GM21381 (cell line): Measurements from ENCODE around the gene SEL1L2.

Experiments used
- ATAC-seq: cut with Tn5 transposase; IDR thresholded peaks from one replicate; pipeline ENCODE4 v1.9.1; 2021; ENCODE audit warnings: mild to moderate bottlenecking, moderate library complexity; ENCODE audit not compliant: unreplicated experiment

The SEL1L2 gene

DNA sequence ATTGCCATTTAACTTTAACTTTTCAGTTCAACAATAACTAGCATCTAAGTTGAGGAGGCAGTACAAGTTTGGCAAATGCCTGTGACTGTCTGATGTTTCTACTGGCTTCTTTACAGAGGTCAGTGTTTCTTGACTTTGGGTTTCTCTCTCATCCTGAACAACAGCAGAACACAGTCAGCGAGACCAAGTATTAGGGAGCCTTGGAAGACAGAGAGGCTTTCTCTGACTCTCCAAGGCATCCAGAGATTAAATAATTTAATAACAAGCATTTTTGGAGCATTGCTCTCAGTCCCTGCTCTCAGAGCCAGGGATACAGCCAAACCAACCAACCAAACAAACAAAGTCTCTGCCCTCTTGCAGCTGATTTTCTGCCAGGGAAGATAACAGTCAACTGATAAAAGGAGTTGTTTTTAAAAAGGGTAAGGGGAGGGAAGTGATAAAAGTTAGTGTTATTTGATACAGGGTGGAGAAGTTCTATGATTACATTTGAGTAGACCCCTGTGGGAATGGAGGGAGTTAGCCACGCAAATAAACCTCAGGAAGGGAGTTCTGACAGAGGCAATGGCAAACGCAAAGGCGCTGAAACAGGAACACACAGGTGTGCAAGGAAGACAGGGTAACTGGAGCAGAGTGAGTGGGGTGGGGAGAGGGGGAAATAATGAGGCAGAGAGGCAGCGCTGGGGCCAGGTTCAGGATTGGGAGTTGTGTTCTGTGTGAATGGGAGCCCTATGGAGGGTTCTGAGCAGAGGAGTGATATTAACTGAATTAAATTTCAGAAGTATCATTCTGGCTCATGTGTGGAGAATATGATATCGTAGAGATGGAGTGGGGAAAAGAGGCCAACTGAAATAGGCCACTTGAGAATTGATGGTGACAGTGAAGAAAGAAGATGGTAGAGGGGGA, 55.2 kb downstream of the SEL1L2 start:
- no peak for ATAC-seq

- no peak for ATAC-seq
Observed at GRCh38 chr20:13930281-13930680, 60.1 kb downstream of the SEL1L2 start.

GRCh38 chr20:13929836-13930235, 60.6 kb downstream of the SEL1L2 start:
- no peak for ATAC-seq

DNA sequence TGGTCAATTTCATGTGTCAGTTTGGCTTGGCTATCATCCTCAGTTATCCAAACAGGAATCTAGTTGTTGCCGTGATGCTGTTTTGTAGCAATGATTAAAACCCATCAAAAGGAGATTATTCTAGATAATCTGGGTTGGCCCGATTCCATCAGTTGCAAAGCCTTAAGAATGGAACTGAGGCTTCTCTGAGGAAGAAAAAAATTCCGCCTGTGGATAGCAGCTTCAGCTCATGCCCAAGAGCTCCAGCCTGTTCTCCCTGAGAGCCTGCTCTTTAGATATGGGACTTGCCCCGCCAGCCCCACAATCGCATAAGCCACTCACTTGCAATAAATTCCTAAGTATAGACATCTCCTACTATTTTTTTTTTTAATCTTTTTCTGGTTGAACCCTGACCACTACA, 61.5 kb downstream of the SEL1L2 start:
- no peak for ATAC-seq

GRCh38 chr20:13927171-13927570, 63.2 kb downstream of the SEL1L2 start:
- ATAC-seq, result no peak

- ATAC-seq, result no peak
Observed at GRCh38 chr20:13922241-13922640, 68.2 kb downstream of the SEL1L2 start.

- no peak for ATAC-seq
Observed at GRCh38 chr20:13915284-13915683, 75.1 kb downstream of the SEL1L2 start.

- ATAC-seq, result no peak
Observed at GRCh38 chr20:13913572-13913971, 76.8 kb downstream of the SEL1L2 start.

- no peak for ATAC-seq
Observed at GRCh38 chr20:13913131-13913530, 77.3 kb downstream of the SEL1L2 start.

GRCh38 chr20:13910492-13910891, 79.9 kb downstream of the SEL1L2 start:
- no peak for ATAC-seq

- ATAC-seq, result no peak
Observed at GRCh38 chr20:13909067-13909466, 81.3 kb downstream of the SEL1L2 start.

- ATAC-seq, result no peak
Observed at GRCh38 chr20:13904766-13905165, 85.6 kb downstream of the SEL1L2 start.

DNA sequence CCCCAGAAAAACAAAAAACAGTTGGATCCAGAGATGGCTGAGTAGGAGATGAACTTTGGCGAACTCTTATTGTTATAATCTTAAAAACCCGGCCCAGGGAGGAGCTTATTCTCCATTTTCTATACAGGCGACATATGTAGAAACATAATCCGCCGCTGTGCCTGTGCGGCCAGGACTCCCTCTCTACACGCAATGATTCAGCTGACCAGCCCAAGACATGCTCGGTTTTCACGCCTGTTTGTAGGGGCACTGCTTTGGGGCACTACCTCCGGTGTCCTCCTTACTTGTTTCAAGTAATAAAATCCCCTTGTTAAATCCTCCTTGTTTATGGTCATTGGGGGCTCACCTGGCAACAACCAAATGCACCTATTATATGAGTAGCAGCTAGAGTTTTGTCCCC, 89.9 kb downstream of the SEL1L2 start:
- ATAC-seq, result no peak

DNA sequence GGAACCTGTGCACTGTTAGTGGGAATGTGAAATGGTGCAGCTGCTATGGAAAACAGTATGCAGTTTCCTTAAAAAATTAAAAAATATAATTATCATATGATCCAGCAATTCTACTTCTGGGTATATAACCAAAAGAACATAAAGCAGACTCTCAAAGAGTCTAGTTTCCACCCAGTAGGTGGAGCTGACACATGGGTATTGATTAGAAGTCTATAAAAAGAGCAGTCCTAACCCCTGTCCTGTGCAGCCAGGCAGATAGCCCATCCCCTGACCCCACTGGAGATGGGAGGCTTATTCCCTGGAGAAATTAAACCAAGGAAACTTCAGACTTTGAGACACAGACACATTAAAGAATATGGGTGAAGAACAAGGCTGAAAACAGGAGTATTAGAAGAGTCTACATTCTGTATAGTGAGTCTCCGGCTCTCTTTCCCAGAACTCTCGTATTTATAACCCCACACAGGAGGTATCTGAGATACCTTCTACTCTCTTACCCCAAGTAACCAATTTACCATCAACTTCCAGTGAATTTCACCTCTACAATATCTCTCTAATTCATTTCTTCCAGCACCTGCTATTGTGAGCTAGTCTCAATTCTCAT, 92.3 kb downstream of the SEL1L2 start:
- ATAC-seq, result no peak

- ATAC-seq, result no peak
Observed at GRCh38 chr20:13891575-13891974, 98.8 kb downstream of the SEL1L2 start.

DNA sequence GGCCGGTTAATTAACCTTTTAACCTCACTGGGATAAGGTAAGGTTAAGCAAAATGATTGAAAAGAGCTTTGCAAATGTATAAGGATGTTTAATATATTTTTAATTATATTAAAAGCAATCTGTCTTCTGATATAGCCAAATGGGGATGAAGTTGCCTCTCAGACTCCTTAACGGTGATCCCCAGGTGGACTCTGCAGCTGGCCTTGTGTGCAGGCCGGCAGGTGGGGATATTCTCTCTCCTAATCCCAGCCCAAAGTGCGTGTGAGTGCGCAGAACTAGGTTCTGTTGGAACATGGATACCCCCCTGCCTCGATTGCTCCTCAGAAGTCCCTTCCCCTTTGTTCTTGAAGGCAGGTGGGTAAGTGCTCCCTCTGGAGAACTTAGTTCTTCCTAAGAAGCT, 105.6 kb downstream of the SEL1L2 start:
- no peak for ATAC-seq

- no peak for ATAC-seq
Observed at GRCh38 chr20:13883425-13883824, 107.0 kb downstream of the SEL1L2 start.

- ATAC-seq, result no peak
Observed at GRCh38 chr20:13878566-13878965, 111.8 kb downstream of the SEL1L2 start.

DNA sequence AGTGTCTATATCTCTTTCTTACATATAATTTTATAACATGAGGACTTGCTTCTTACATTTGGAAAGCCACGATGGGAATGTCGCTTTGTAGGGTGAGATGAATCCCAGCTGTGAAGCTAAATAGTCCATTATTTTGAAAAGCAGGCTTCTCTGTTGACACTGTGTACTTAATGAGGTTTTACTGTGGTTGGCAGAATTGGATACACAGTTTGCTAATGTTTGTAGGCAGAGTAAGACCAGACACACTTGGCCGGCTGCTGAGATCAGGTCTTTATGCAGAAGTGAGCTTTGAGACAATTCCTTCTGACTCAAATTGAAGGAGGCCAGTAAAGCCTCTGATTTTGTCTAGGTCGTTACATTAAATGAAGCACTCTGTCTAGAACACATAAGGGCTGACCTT, 112.6 kb downstream of the SEL1L2 start:
- no peak for ATAC-seq

DNA sequence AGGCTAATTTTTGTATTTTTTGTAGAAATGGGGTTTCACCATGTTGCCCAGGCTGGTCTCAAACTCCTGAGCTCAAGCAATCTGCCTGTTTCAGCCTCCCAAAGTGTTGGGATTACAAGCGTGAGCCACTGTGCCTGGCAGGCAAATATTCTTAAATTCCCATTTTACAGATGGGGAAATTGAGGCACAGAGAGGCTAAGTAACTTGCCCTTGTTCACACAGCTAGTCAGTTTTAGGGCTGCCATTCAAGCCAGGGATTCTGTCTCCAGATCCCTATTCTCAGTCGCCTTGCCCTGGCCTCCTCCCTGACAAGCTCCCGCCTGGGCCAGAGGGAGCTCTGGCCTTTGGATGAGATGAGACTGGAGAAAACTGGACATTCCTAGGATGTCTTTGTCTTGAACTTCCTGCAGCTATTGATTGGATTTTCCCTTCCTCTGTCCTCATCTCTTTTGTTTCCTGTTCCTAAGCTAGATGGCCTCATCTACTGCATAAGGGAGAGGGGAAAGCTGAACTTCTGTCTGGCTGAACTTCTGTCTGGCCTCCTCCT, 115.1 kb downstream of the SEL1L2 start:
- ATAC-seq, result no peak

GRCh38 chr20:13874394-13875157, 115.8 kb downstream of the SEL1L2 start:
- no peak for ATAC-seq
